ENCODE data around the gene ALAS1.

ALAS1 gene

GRCh38 chr3:52185837-52186236, 12.1 kb upstream of the ALAS1 start:
- H2AFZ ChIP-seq (ENCODE audit: low read length) = no peak overlapping the region
- H3K9me3 ChIP-seq (ENCODE audit: low read length) = no peaks in the 10 kb centered on the region
- H3F3A ChIP-seq (ENCODE audit: insufficient read depth, low read length) = no peaks in the 10 kb centered on the region
- H3K27ac ChIP-seq (ENCODE audit: low read depth, low read length, poor library complexity, severe bottlenecking) = no peak overlapping the region
- H3K79me2 ChIP-seq (ENCODE audit: insufficient read depth, low read length) = no peaks in the 10 kb centered on the region
- no peaks in the 10 kb centered on the region for H4K20me1 ChIP-seq (ENCODE audit: insufficient read depth, low read length)
- H3K4me2 ChIP-seq (ENCODE audit: low read length) = no peak overlapping the region
- no peaks in the 10 kb centered on the region for H3K9me2 ChIP-seq (ENCODE audit: low read depth, low read length)
- no peaks in the 10 kb centered on the region for H3K4me1 ChIP-seq (ENCODE audit: insufficient read depth, low read length, severe bottlenecking)
- TF ChIP-seq EZH2 (IDR thresholded peaks at IDR 0.05; ENCODE audit: borderline replicate concordance, low read length) = no peak
- TF ChIP-seq, protein P1, sequence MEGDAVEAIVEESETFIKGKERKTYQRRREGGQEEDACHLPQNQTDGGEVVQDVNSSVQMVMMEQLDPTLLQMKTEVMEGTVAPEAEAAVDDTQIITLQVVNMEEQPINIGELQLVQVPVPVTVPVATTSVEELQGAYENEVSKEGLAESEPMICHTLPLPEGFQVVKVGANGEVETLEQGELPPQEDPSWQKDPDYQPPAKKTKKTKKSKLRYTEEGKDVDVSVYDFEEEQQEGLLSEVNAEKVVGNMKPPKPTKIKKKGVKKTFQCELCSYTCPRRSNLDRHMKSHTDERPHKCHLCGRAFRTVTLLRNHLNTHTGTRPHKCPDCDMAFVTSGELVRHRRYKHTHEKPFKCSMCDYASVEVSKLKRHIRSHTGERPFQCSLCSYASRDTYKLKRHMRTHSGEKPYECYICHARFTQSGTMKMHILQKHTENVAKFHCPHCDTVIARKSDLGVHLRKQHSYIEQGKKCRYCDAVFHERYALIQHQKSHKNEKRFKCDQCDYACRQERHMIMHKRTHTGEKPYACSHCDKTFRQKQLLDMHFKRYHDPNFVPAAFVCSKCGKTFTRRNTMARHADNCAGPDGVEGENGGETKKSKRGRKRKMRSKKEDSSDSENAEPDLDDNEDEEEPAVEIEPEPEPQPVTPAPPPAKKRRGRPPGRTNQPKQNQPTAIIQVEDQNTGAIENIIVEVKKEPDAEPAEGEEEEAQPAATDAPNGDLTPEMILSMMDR (IDR thresholded peaks at IDR 0.05; ENCODE audit: low read length) = no peak
- H3K9ac ChIP-seq (ENCODE audit: low read length) = no peak overlapping the region
- H3K27me3 ChIP-seq (ENCODE audit: insufficient read depth, low read length) = no peaks in the 10 kb centered on the region
- no peak overlapping the region for H3K4me3 ChIP-seq (ENCODE audit: low read depth, low read length, poor library complexity, severe bottlenecking)
- no peaks in the 10 kb centered on the region for H3K36me3 ChIP-seq (ENCODE audit: insufficient read depth, low read length)

DNA sequence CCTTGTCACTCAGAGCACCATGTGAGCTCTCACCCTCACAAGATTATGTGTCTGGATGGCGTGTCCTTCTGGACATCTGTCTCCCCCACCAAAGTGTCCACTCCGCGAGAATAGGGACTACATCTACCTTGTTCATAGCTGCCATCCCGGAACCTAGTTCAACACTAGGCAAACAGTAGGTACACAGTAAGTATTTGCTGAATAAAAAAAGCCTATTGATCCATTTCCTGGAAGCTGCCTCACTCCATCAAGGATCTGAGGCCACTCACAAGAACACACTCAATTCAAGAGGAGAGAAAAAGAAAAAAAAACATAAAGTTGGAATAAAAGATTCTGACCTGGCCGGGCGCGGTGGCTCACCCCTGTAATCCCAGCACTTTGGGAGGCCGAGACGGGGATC, 11.2 kb upstream of the ALAS1 start:
- Histone ChIP-seq H3F3A (ENCODE audit: insufficient read depth, low read length) (no peaks in the 10 kb centered on the region), H2AFZ (ENCODE audit: low read length) (no peak overlapping the region), H3K4me3 (ENCODE audit: low read depth, low read length, poor library complexity, severe bottlenecking) (no peak overlapping the region), H4K20me1 (ENCODE audit: insufficient read depth, low read length) (no peaks in the 10 kb centered on the region), H3K27me3 (ENCODE audit: insufficient read depth, low read length) (no peaks in the 10 kb centered on the region), H3K79me2 (ENCODE audit: insufficient read depth, low read length) (no peaks in the 10 kb centered on the region), H3K9me2 (ENCODE audit: low read depth, low read length) (no peaks in the 10 kb centered on the region), H3K27ac (ENCODE audit: low read depth, low read length, poor library complexity, severe bottlenecking) (no peak overlapping the region), H3K9me3 (ENCODE audit: low read length) (no peaks in the 10 kb centered on the region), H3K9ac (ENCODE audit: low read length) (no peak overlapping the region), H3K36me3 (ENCODE audit: insufficient read depth, low read length) (no peaks in the 10 kb centered on the region), H3K4me2 (ENCODE audit: low read length) (no peak overlapping the region), H3K4me1 (ENCODE audit: insufficient read depth, low read length, severe bottlenecking) (no peaks in the 10 kb centered on the region)
- TF ChIP-seq, protein P1 (IDR thresholded peaks at IDR 0.05; ENCODE audit: low read length) = no peak
- TF ChIP-seq EZH2 (IDR thresholded peaks at IDR 0.05; ENCODE audit: borderline replicate concordance, low read length) = no peak

GRCh38 chr3:52188556-52188955, 9.4 kb upstream of the ALAS1 start:
- Histone ChIP-seq H3K9ac (ENCODE audit: low read length) (no peak overlapping the region), H3K79me2 (ENCODE audit: insufficient read depth, low read length) (no peaks in the 10 kb centered on the region), H3K27me3 (ENCODE audit: insufficient read depth, low read length) (no peaks in the 10 kb centered on the region), H3K9me3 (ENCODE audit: low read length) (no peaks in the 10 kb centered on the region), H2AFZ (ENCODE audit: low read length) (no peak overlapping the region), H3K4me2 (ENCODE audit: low read length) (no peak overlapping the region), H3K27ac (ENCODE audit: low read depth, low read length, poor library complexity, severe bottlenecking) (no peak overlapping the region), H3K9me2 (ENCODE audit: low read depth, low read length) (no peaks in the 10 kb centered on the region), H3K4me3 (ENCODE audit: low read depth, low read length, poor library complexity, severe bottlenecking) (no peak overlapping the region), H3K4me1 (ENCODE audit: insufficient read depth, low read length, severe bottlenecking) (no peaks in the 10 kb centered on the region), H3K36me3 (ENCODE audit: insufficient read depth, low read length) (no peaks in the 10 kb centered on the region), H4K20me1 (ENCODE audit: insufficient read depth, low read length) (no peaks in the 10 kb centered on the region), H3F3A (ENCODE audit: insufficient read depth, low read length) (no peaks in the 10 kb centered on the region)
- no peak for TF ChIP-seq EZH2 (IDR thresholded peaks at IDR 0.05; ENCODE audit: borderline replicate concordance, low read length)
- TF ChIP-seq, protein P1 (IDR thresholded peaks at IDR 0.05; ENCODE audit: low read length) = no peak
